ENCODE results near the gene FXYD3.

The FXYD3 gene

DNA sequence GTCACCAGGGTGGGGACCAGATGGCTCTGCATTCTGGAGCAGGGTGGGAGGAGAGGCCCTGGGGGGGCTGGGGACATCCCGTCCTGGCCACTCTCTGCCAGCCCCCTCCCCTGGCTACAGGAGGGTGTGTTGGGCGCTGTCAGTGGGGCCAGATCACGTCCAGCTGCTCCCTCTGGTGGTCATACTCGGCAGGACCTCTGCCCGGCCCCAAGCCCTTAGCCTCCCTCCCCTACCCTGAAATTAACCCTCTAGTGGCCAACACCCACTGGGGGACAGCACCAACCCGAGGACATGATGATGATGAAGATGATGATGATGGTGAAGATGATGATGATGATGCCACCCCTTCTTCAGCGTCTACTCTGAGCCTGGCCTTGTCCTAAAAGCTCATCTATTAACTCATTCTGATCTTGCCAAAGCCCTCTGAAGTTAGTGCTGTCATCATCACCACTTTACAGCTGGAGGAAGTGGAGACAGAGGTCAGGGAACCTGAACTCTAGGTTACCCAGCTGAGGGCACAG is 19.8 kb downstream of the FXYD3 start:
- Histone ChIP-seq H3K4me3 (replicated peaks; ENCODE audit: insufficient read depth, low read length) (no peak overlapping the region), H3K27me3 (ENCODE audit: insufficient read depth, poor library complexity, severe bottlenecking) (no peaks in the 10 kb centered on the region), H3K27ac (replicated peaks) (no peak overlapping the region)
- peak; percentile 44 to 51 for DNase-seq (ENCODE audit: low read depth in 1 of 2, low spot score in 1 of 2)
- TF ChIP-seq POLR2AphosphoS5 (IDR thresholded peaks at IDR 0.05; ENCODE audit: low read depth) (no peak), GABPA (IDR thresholded peaks at IDR 0.05; ENCODE audit: low read depth) (no peak), SPI1 (IDR thresholded peaks at IDR 0.05; ENCODE audit: borderline replicate concordance, low read depth) (no peak)
- TF ChIP-seq, protein P1, sequence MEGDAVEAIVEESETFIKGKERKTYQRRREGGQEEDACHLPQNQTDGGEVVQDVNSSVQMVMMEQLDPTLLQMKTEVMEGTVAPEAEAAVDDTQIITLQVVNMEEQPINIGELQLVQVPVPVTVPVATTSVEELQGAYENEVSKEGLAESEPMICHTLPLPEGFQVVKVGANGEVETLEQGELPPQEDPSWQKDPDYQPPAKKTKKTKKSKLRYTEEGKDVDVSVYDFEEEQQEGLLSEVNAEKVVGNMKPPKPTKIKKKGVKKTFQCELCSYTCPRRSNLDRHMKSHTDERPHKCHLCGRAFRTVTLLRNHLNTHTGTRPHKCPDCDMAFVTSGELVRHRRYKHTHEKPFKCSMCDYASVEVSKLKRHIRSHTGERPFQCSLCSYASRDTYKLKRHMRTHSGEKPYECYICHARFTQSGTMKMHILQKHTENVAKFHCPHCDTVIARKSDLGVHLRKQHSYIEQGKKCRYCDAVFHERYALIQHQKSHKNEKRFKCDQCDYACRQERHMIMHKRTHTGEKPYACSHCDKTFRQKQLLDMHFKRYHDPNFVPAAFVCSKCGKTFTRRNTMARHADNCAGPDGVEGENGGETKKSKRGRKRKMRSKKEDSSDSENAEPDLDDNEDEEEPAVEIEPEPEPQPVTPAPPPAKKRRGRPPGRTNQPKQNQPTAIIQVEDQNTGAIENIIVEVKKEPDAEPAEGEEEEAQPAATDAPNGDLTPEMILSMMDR (IDR thresholded peaks at IDR 0.05; ENCODE audit: insufficient read depth, low read length): peak; percentile 58
- TF ChIP-seq, protein P2, sequence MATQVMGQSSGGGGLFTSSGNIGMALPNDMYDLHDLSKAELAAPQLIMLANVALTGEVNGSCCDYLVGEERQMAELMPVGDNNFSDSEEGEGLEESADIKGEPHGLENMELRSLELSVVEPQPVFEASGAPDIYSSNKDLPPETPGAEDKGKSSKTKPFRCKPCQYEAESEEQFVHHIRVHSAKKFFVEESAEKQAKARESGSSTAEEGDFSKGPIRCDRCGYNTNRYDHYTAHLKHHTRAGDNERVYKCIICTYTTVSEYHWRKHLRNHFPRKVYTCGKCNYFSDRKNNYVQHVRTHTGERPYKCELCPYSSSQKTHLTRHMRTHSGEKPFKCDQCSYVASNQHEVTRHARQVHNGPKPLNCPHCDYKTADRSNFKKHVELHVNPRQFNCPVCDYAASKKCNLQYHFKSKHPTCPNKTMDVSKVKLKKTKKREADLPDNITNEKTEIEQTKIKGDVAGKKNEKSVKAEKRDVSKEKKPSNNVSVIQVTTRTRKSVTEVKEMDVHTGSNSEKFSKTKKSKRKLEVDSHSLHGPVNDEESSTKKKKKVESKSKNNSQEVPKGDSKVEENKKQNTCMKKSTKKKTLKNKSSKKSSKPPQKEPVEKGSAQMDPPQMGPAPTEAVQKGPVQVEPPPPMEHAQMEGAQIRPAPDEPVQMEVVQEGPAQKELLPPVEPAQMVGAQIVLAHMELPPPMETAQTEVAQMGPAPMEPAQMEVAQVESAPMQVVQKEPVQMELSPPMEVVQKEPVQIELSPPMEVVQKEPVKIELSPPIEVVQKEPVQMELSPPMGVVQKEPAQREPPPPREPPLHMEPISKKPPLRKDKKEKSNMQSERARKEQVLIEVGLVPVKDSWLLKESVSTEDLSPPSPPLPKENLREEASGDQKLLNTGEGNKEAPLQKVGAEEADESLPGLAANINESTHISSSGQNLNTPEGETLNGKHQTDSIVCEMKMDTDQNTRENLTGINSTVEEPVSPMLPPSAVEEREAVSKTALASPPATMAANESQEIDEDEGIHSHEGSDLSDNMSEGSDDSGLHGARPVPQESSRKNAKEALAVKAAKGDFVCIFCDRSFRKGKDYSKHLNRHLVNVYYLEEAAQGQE (IDR thresholded peaks at IDR 0.05; ENCODE audit: insufficient replicate concordance, low read depth): peak; percentile 67

DNA sequence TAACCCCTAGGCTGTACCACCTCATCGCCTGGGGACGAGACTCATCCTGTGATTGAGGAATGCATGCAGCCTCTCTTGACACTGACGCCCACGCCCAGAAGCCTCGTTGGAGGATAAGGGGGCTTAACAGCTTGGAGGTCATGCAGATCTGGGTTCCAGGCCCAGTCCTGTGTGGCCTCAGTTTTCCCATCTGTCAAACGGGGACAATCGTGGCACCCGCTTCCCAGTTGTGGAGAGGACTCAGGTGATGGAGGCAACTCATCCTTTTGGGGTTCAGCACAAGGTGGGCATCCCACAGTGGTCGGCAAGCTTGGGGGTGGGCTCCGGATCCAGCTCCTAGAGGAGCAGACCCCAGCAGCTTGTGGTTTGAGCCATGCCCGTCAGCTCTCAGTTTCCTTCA is 20.6 kb downstream of the FXYD3 start:
- no peaks in the 10 kb centered on the region for H3K27me3 ChIP-seq (ENCODE audit: insufficient read depth, poor library complexity, severe bottlenecking)
- no peak for DNase-seq (ENCODE audit: low read depth in 1 of 2, low spot score in 1 of 2)
- TF ChIP-seq GABPA (IDR thresholded peaks at IDR 0.05; ENCODE audit: low read depth): no peak
- no peak for TF ChIP-seq SPI1 (IDR thresholded peaks at IDR 0.05; ENCODE audit: borderline replicate concordance, low read depth)
- TF ChIP-seq, protein P1 (IDR thresholded peaks at IDR 0.05; ENCODE audit: insufficient read depth, low read length): no peak
- TF ChIP-seq, protein P2 (IDR thresholded peaks at IDR 0.05; ENCODE audit: insufficient replicate concordance, low read depth): no peak
- no peak for TF ChIP-seq POLR2AphosphoS5 (IDR thresholded peaks at IDR 0.05; ENCODE audit: low read depth)
- no peak overlapping the region for H3K27ac ChIP-seq (replicated peaks)
- no peak overlapping the region for H3K4me3 ChIP-seq (replicated peaks; ENCODE audit: insufficient read depth, low read length)

DNA sequence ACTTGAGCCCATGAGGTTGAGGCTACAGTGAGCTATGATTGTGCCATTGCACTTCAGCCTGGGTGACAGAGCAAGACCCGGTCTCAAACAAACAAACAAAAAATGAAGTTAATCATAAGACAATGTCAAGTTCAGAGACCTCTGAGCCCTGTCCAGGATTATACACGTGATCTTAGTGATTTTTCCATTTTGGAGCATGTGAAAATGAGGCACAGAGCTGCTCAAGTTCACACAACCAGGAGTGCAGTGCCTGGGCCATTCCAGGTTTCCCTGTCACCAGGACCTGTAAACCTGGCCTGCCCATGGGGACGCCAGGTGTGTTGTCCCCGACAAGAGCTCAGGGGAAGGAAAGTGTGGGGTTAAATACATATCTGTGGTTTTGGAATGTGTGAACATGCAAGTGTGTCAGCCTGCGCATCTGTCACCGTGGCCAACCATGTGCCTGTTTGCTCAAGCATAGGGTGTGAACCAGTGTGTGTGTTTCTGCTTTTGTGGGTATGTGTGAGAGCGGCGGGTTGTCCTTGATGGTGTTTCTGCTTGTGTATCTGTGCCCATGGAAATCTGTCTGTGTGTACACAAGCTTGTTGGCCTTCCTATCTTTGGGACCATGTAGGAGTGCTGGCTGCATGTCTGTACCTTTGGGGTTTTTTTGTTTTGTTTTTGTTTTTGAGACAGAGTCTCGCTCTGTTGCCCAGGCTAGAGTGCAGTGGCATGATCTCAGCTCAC is 21.5 kb downstream of the FXYD3 start:
- Histone ChIP-seq H3K27me3 (ENCODE audit: insufficient read depth, poor library complexity, severe bottlenecking) (peaks cover 4% of the 10 kb centered on the region), H3K4me3 (replicated peaks; ENCODE audit: insufficient read depth, low read length) (no peak overlapping the region), H3K27ac (replicated peaks) (no peak overlapping the region)
- no peak for TF ChIP-seq GABPA (IDR thresholded peaks at IDR 0.05; ENCODE audit: low read depth)
- no peak for TF ChIP-seq POLR2AphosphoS5 (IDR thresholded peaks at IDR 0.05; ENCODE audit: low read depth)
- TF ChIP-seq, protein P1 (IDR thresholded peaks at IDR 0.05; ENCODE audit: insufficient read depth, low read length): no peak
- TF ChIP-seq, protein P2 (IDR thresholded peaks at IDR 0.05; ENCODE audit: insufficient replicate concordance, low read depth): no peak
- TF ChIP-seq SPI1 (IDR thresholded peaks at IDR 0.05; ENCODE audit: borderline replicate concordance, low read depth): no peak
- DNase-seq (ENCODE audit: low read depth in 1 of 2, low spot score in 1 of 2): no peak

Measured in HL-60 (cell line).